Measurements from ENCODE around the gene TMEM94.

TMEM94 gene

GRCh38 chr17:75525806-75526554, 69.5 kb downstream of the TMEM94 start:
- DNase-seq (ENCODE audit: low read depth in 2 of 2): no peak

- no peak for DNase-seq (ENCODE audit: low read depth in 2 of 2)
Measured at GRCh38 chr17:75526555-75527270, 70.3 kb downstream of the TMEM94 start.

- no peak for DNase-seq (ENCODE audit: low read depth in 2 of 2)
Measured at GRCh38 chr17:75530837-75531720, 74.6 kb downstream of the TMEM94 start.

GRCh38 chr17:75531721-75532072, 75.3 kb downstream of the TMEM94 start:
- no peak for DNase-seq (ENCODE audit: low read depth in 2 of 2)

GRCh38 chr17:75535119-75535537, 78.7 kb downstream of the TMEM94 start:
- no peak for DNase-seq (ENCODE audit: low read depth in 2 of 2)

- DNase-seq (ENCODE audit: low read depth in 2 of 2): no peak
Measured at GRCh38 chr17:75535871-75536270, 79.4 kb downstream of the TMEM94 start.

GRCh38 chr17:75536366-75536765, 79.9 kb downstream of the TMEM94 start:
- DNase-seq (ENCODE audit: low read depth in 2 of 2): no peak

GRCh38 chr17:75539967-75540729, 83.7 kb downstream of the TMEM94 start:
- no peak for DNase-seq (ENCODE audit: low read depth in 2 of 2)

- no peak for DNase-seq (ENCODE audit: low read depth in 2 of 2)
Measured at GRCh38 chr17:75540923-75541503, 84.6 kb downstream of the TMEM94 start.

GRCh38 chr17:75542229-75542628, 85.8 kb downstream of the TMEM94 start:
- DNase-seq (ENCODE audit: low read depth in 2 of 2): no peak

- DNase-seq (ENCODE audit: low read depth in 2 of 2): no peak
Measured at GRCh38 chr17:75542728-75543336, 86.4 kb downstream of the TMEM94 start.

- no peak for DNase-seq (ENCODE audit: low read depth in 2 of 2)
Measured at GRCh38 chr17:75544250-75544649, 87.8 kb downstream of the TMEM94 start.

GRCh38 chr17:75546181-75546580, 89.7 kb downstream of the TMEM94 start:
- no peak for DNase-seq (ENCODE audit: low read depth in 2 of 2)

GRCh38 chr17:75547091-75547490, 90.7 kb downstream of the TMEM94 start:
- DNase-seq (ENCODE audit: low read depth in 2 of 2): no peak

- no peak for DNase-seq (ENCODE audit: low read depth in 2 of 2)
Measured at GRCh38 chr17:75548813-75549212, 92.4 kb downstream of the TMEM94 start.

All from fibroblast of skin of left quadriceps (primary cell).